B cell (primary cell): ENCODE measurements around the gene YES1. TPM values are rescaled to one million over a fixed set of nuclear protein-coding genes. Genes with fewer than 3 reads are reported as not detected.

ENCODE experiments used
- ATAC-seq: fragments of 200-7000 bp; cut with Tn5 transposase; one replicate; pipeline ENCODE4 v1.10.0; 2021; ENCODE audit warnings: low read depth, mild to moderate bottlenecking, moderate number of reproducible peaks, moderate library complexity
- CTCF ChIA-PET: fragments of 350-600 bp; sonication (Branson Sonifier 250); formaldehyde crosslinking; loops from one replicate; lab custom pipeline; 2021; ENCODE audit warnings: antibody characterized with exemption, inconsistent platforms; lab: Charles Lee
- POLR2A ChIA-PET: fragments of 350-600 bp; sonication (Branson Sonifier 250); formaldehyde crosslinking; loops from one replicate; lab custom pipeline; 2021; ENCODE audit warnings: antibody characterized with exemption; lab: Charles Lee
- DNase-seq: peaks from one replicate; pipeline ENCODE4 v3.0.0; 2013
- H2AFZ ChIP-seq: 2 replicates; pipeline ENCODE4 v1.6.1; 2012; ENCODE audit warnings: mild to moderate bottlenecking, low read depth, low read length; ENCODE audit not compliant: insufficient read depth, poor library complexity, severe bottlenecking
- H3K27ac ChIP-seq, 2 donors: 1 replicate in 1 of 2; 2 replicates in 1 of 2; pipeline ENCODE4 v1.5.1; 2012 to 2013; ENCODE audit warnings: low read length in 2 of 2, mild to moderate bottlenecking in 2 of 2, moderate library complexity in 1 of 2
- H3K27me3 ChIP-seq, 4 experiments: fragments of 200-600 bp in 1 of 4; sonication (generic) in 1 of 4; replicated peaks in 1 of 4; 1 replicate in 2 of 4; 2 replicates in 2 of 4; pipeline versions ENCODE4 v1.6.1 to v1.7.0; 2013 to 2016; ENCODE audit warnings: low read length in 3 of 4, mild to moderate bottlenecking in 2 of 4, mixed read lengths in 1 of 4, moderate library complexity in 1 of 4; ENCODE audit not compliant: insufficient read depth in 4 of 4, control insufficient read depth in 3 of 4; ENCODE audit errors: control extremely low read depth in 1 of 4
- H3K36me3 ChIP-seq, 2 experiments: replicated peaks in 1 of 2; 1 replicate in 1 of 2; 2 replicates in 1 of 2; pipeline versions ENCODE4 v1.6.1 to v1.7.1; 2013; ENCODE audit warnings: low read length in 1 of 2; ENCODE audit not compliant: insufficient read depth in 2 of 2, control insufficient read depth in 1 of 2; ENCODE audit errors: control extremely low read depth in 1 of 2, extremely low read depth in 1 of 2
- H3K4me1 ChIP-seq, 2 donors: fragments of 200-600 bp in 1 of 2; sonication (generic) in 1 of 2; 1 replicate in 1 of 2; 2 replicates in 1 of 2; pipeline versions ENCODE4 v1.5.1 to v1.6.1; 2013 to 2017; ENCODE audit warnings: low read length in 2 of 2; ENCODE audit not compliant: control insufficient read depth in 2 of 2, insufficient read depth in 2 of 2
- H3K4me2 ChIP-seq: replicated peaks from 2 replicates; pipeline ENCODE3; 2012; ENCODE audit warnings: mild to moderate bottlenecking, low read depth, low read length; ENCODE audit not compliant: poor library complexity, severe bottlenecking
- H3K4me3 ChIP-seq, 5 experiments: fragments of 200-600 bp in 1 of 5; sonication (generic) in 1 of 5; 1 replicate in 3 of 5; 2 replicates in 2 of 5; pipeline versions ENCODE4 v1.5.1 to v1.7.0; 2011 to 2016; ENCODE audit warnings: low read length in 4 of 5, mild to moderate bottlenecking in 4 of 5, low read depth in 2 of 5, control low read depth in 1 of 5, moderate library complexity in 1 of 5; ENCODE audit not compliant: insufficient read depth in 1 of 5; ENCODE audit errors: control extremely low read depth in 1 of 5, extremely low read depth in 1 of 5
- H3K79me2 ChIP-seq: fragments of 200-600 bp; sonication (generic); one replicate; pipeline ENCODE4 v1.6.0; 2016; ENCODE audit warnings: low read length; ENCODE audit not compliant: control insufficient read depth, insufficient read depth
- H3K9ac ChIP-seq: fragments of 200-600 bp; sonication (generic); 2 replicates; pipeline ENCODE4 v1.6.1; 2017; ENCODE audit warnings: mild to moderate bottlenecking, low read length, moderate library complexity
- H3K9me3 ChIP-seq, 3 donors: one replicate each; pipeline versions ENCODE4 v1.6.1 to v1.7.1; 2013; ENCODE audit warnings: low read length in 2 of 3; ENCODE audit not compliant: control insufficient read depth in 2 of 3, insufficient read depth in 1 of 3; ENCODE audit errors: control extremely low read depth in 1 of 3
- H4K20me1 ChIP-seq: 2 replicates; pipeline ENCODE4 v1.6.0; 2012; ENCODE audit warnings: mild to moderate bottlenecking, low read length; ENCODE audit not compliant: insufficient read depth, control insufficient read depth, poor library complexity, severe bottlenecking
- H3K27ac Mint-ChIP-seq: one replicate; pipeline ENCODE4 v1.8.0; 2021; ENCODE audit warnings: mixed read lengths
- H3K27me3 Mint-ChIP-seq: one replicate; pipeline ENCODE4 v1.8.0; 2021; ENCODE audit warnings: mixed read lengths
- H3K4me1 Mint-ChIP-seq: one replicate; pipeline ENCODE4 v1.8.0; 2021; ENCODE audit warnings: mixed read lengths
- H3K4me3 Mint-ChIP-seq: one replicate; pipeline ENCODE4 v1.8.0; 2021; ENCODE audit warnings: mixed read lengths
- H3K9me3 Mint-ChIP-seq: one replicate; pipeline ENCODE4 v1.8.0; 2022; ENCODE audit warnings: mixed read lengths; ENCODE audit not compliant: insufficient read depth
- EZH2 ChIP-seq: IDR thresholded peaks from 2 replicates; pipeline ENCODE4 v1.6.1; 2012; ENCODE audit warnings: borderline replicate concordance, low read depth, mild to moderate bottlenecking, moderate library complexity, low read length; ENCODE audit not compliant: insufficient read depth, poor library complexity, severe bottlenecking
- WGBS: methylation state at CpG from one replicate; pipeline ENCODE4 v1.1.5; 2013; ENCODE audit warnings: missing lambda C conversion rate; ENCODE audit not compliant: insufficient coverage; 5-methylcytosine and 5-hydroxymethylcytosine counted together
- intact Hi-C: fragments of 100-400 bp; cut with micrococcal nuclease; formaldehyde crosslinking; loops from one replicate; pipeline ENCODE4 v1.10.0; 2022
- polyA plus RNA-seq: library from polyadenylated mRNA; depleted of rRNA; stranded (reverse); fragments of >200 nt; gene quantifications from 2 replicates; pipeline ENCODE4 v1.2.3, GENCODE V29; 2012
- total RNA-seq, 2 donors: library from RNA; stranded (reverse); fragments of 120-200 nt in 1 of 2; gene quantifications; 1 replicate in 1 of 2; 2 replicates in 1 of 2; pipeline versions ENCODE4 v1.2.3 to v1.2.4, GENCODE V29; 2013 to 2022
- TF ChIP-seq, protein P1 (sequence below): fragments of 200-600 bp; IDR thresholded peaks from one replicate; pipeline ENCODE4 v1.8.0; 2022; ENCODE audit warnings: antibody characterized with exemption, mild to moderate bottlenecking

Gene YES1
- total and polyA plus RNA-seq, 2 donors (not counting 1 experiment from before 2014, with no cell fraction given), result 0.30 TPM; not detected in 1

DNA sequence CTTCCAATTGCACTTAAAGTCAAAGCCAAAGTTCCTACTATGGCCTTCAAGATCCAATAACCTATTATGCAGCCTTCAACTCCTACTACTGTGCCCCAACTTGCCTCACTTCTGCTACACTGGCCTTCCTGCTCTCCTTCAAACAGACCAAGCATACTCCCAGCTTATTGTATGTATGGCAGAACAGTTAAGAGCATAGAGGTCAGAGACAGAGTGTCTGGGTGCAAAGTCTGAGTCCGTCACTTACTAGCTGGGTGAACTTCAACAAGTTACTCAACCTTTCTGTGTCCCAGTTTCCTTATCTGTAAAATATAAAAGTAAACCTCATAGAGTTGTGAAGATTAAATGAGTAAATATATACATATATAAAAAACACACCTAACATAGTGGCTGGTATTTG is 37.2 kb downstream of the YES1 start:
- Mint-ChIP-seq H3K4me1 (no peaks in the 10 kb centered on the region), H3K27ac (no peak overlapping the region)
- H3K79me2 ChIP-seq, result no peaks in the 10 kb centered on the region

DNA sequence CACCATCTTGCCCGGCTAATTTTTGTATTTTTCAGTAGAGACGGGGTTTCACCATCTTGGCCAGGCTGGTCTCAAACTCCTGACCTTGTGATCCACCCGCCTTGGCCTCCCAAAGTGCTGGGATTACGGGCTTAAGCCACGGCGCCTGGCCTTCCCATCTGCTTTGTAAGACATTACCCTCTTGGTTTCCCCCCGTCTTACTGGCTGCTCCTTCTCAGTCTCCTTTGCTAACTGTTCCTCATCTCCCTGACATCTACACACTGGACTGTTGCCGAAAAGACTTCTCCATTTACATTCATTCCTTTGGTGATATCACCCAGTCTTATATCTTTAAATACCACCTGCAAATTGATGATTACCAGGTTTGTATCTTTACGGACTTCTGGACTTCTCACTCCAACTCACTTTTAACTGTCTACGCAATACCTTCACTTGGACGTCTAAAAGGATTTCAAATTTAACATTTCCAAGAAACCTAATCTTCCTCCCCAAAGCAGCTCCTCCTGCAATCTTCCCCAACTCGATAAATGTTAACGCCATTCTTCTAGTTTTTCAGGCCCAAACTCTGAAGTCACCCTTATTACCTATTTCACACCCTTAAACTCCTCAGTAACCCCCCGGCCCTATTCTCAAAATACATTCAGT is 37.9 kb downstream of the YES1 start:
- WGBS, result 96% methylated on average over 14 of the region's 14 CpGs
- Histone ChIP-seq H3K4me1 (no peaks in the 10 kb centered on the region), H3K79me2 (no peaks in the 10 kb centered on the region), H3K9ac (no peak overlapping the region), H3K36me3 (no peaks in the 10 kb centered on the region), H3K27ac (no peak overlapping the region), H3K4me3 (no peak overlapping the region), H3K27me3 (no peaks in the 10 kb centered on the region), H3K4me2 (no peak overlapping the region), H3K9me3 (no peaks in the 10 kb centered on the region), H4K20me1 (no peaks in the 10 kb centered on the region), H2AFZ (no peak overlapping the region)
- H3K9me3 Mint-ChIP-seq, result no peaks in the 10 kb centered on the region
- POLR2A ChIA-PET, result no interaction called here
- no peak overlapping the region for H3K27ac Mint-ChIP-seq
- CTCF ChIA-PET, result no interaction called here
- no peak for TF ChIP-seq EZH2
- TF ChIP-seq, protein P1, sequence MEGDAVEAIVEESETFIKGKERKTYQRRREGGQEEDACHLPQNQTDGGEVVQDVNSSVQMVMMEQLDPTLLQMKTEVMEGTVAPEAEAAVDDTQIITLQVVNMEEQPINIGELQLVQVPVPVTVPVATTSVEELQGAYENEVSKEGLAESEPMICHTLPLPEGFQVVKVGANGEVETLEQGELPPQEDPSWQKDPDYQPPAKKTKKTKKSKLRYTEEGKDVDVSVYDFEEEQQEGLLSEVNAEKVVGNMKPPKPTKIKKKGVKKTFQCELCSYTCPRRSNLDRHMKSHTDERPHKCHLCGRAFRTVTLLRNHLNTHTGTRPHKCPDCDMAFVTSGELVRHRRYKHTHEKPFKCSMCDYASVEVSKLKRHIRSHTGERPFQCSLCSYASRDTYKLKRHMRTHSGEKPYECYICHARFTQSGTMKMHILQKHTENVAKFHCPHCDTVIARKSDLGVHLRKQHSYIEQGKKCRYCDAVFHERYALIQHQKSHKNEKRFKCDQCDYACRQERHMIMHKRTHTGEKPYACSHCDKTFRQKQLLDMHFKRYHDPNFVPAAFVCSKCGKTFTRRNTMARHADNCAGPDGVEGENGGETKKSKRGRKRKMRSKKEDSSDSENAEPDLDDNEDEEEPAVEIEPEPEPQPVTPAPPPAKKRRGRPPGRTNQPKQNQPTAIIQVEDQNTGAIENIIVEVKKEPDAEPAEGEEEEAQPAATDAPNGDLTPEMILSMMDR, result no peak
- no peak for DNase-seq
- H3K4me3 Mint-ChIP-seq, result no peak overlapping the region
- intact Hi-C loops, result no loop called here
- no peaks in the 10 kb centered on the region for H3K4me1 Mint-ChIP-seq
- ATAC-seq, result no peak
- H3K27me3 Mint-ChIP-seq, result peaks cover 9% of the 10 kb centered on the region

More for the DNA sequence above, 37.2 kb downstream of the YES1 start:
- no peak for TF ChIP-seq EZH2
- TF ChIP-seq, protein P1, result no peak
- Histone ChIP-seq H3K27me3 (no peaks in the 10 kb centered on the region), H3K4me1 (no peaks in the 10 kb centered on the region), H3K4me3 (no peak overlapping the region), H2AFZ (no peak overlapping the region), H3K9ac (no peak overlapping the region), H3K9me3 (no peaks in the 10 kb centered on the region), H3K36me3 (no peaks in the 10 kb centered on the region), H3K4me2 (no peak overlapping the region), H3K27ac (no peak overlapping the region), H4K20me1 (no peaks in the 10 kb centered on the region)
- POLR2A ChIA-PET, result no interaction called here
- H3K9me3 Mint-ChIP-seq, result no peaks in the 10 kb centered on the region
- CTCF ChIA-PET, result no interaction called here
- peaks cover 12% of the 10 kb centered on the region for H3K27me3 Mint-ChIP-seq
- intact Hi-C loops, result no loop called here
- ATAC-seq, result no peak
- no CpG with 5 or more reads among the region's 1 CpG for WGBS
- no peak for DNase-seq
- no peak overlapping the region for H3K4me3 Mint-ChIP-seq
